HEK293 (cell line): ENCODE data around the gene HUNK.

Experiments
- CTCF ChIA-PET: fragments of 350-600 bp; formaldehyde crosslinking; extraction: SDS; loops from one replicate; lab custom pipeline; 2021; ENCODE audit warnings: antibody characterized with exemption; lab: Yijun Ruan, JAX
- POLR2A ChIA-PET: fragments of 300-600 bp; formaldehyde crosslinking; extraction: SDS; loops from one replicate; lab custom pipeline; 2020; ENCODE audit warnings: antibody characterized with exemption, inconsistent platforms; lab: Yijun Ruan, JAX
- H3K27ac ChIP-seq: fragments of 200-500 bp; sonication (Bioruptor generic); 2 replicates; pipeline ENCODE4 v1.5.1; 2014; ENCODE audit warnings: low read depth, low read length, control low read depth, inconsistent platforms; ENCODE audit errors: extremely low read depth
- H3K36me3 ChIP-seq, 2 experiments: fragments of 200-500 bp in 1 of 2; sonication (Bioruptor generic) in 1 of 2; 1 replicate in 1 of 2; 2 replicates in 1 of 2; pipeline ENCODE4 v1.5.1; 2014 to 2017; ENCODE audit warnings: inconsistent platforms in 2 of 2, low read length in 2 of 2; ENCODE audit not compliant: control insufficient read depth in 2 of 2, insufficient read depth in 1 of 2
- H3K4me1 ChIP-seq: fragments of 200-500 bp; sonication (Bioruptor generic); 2 replicates; pipeline ENCODE4 v1.5.1; 2014; ENCODE audit warnings: mild to moderate bottlenecking, low read length, inconsistent platforms; ENCODE audit not compliant: control insufficient read depth, insufficient read depth
- H3K4me3 ChIP-seq: 2 replicates; pipeline ENCODE4 v1.5.1; 2011; ENCODE audit warnings: low read depth, mild to moderate bottlenecking, control low read depth, low read length, moderate library complexity
- H3K9me3 ChIP-seq: fragments of 200-500 bp; sonication (Bioruptor generic); 2 replicates; pipeline ENCODE4 v1.5.1; 2014; ENCODE audit warnings: low read depth, low read length, inconsistent platforms; ENCODE audit not compliant: control insufficient read depth, insufficient read depth
- BCL11A ChIP-seq: fragments of 450-650 bp; formaldehyde crosslinking; IDR thresholded peaks from 2 replicates; pipeline ENCODE4 v1.5.1; 2016; ENCODE audit warnings: low read depth, missing biosample characterization, missing genetic modification characterization
- GLIS1 ChIP-seq: fragments of 450-650 bp; formaldehyde crosslinking; IDR thresholded peaks from 2 replicates; pipeline ENCODE4 v1.5.1; 2016; ENCODE audit warnings: missing biosample characterization, missing genetic modification characterization
- HOXA7 ChIP-seq: sonication (generic); formaldehyde crosslinking; IDR thresholded peaks from 2 replicates; pipeline ENCODE4 v1.8.1; 2022; ENCODE audit warnings: missing genetic modification reagents, borderline replicate concordance
- HOXC10 ChIP-seq: sonication (generic); formaldehyde crosslinking; IDR thresholded peaks from 2 replicates; pipeline ENCODE4 v1.8.1; 2023; ENCODE audit warnings: mild to moderate bottlenecking, missing genetic modification reagents
- SCRT2 ChIP-seq: fragments of 450-650 bp; formaldehyde crosslinking; IDR thresholded peaks from 2 replicates; pipeline ENCODE4 v1.5.1; 2016; ENCODE audit warnings: missing biosample characterization, missing genetic modification characterization
- TRIM28 ChIP-seq: IDR thresholded peaks from 2 replicates; pipeline ENCODE4 v1.6.1; 2011; ENCODE audit warnings: low read length, control low read depth, borderline replicate concordance
- ZFHX2 ChIP-seq: fragments of 450-650 bp; formaldehyde crosslinking; conservative IDR thresholded peaks from 2 replicates; pipeline ENCODE4 v1.5.1; 2016; ENCODE audit warnings: missing biosample characterization, missing genetic modification characterization
- ZNF155 ChIP-seq: fragments of 450-650 bp; formaldehyde crosslinking; IDR thresholded peaks from 2 replicates; pipeline ENCODE4 v1.5.1; 2016; ENCODE audit warnings: missing biosample characterization, missing genetic modification characterization
- ZNF157 ChIP-seq: fragments of 450-650 bp; formaldehyde crosslinking; IDR thresholded peaks from 2 replicates; pipeline ENCODE4 v1.5.1; 2016; ENCODE audit warnings: missing biosample characterization, missing genetic modification characterization
- ZNF175 ChIP-seq: fragments of 450-650 bp; formaldehyde crosslinking; IDR thresholded peaks from 2 replicates; pipeline ENCODE4 v1.5.1; 2016; ENCODE audit warnings: missing biosample characterization, missing genetic modification characterization
- ZNF184 ChIP-seq: fragments of 450-650 bp; IDR thresholded peaks from 2 replicates; pipeline ENCODE4 v1.5.1; 2018; ENCODE audit warnings: missing biosample characterization, mild to moderate bottlenecking, missing genetic modification characterization
- ZNF2 ChIP-seq: fragments of 450-650 bp; formaldehyde crosslinking; IDR thresholded peaks from 2 replicates; pipeline ENCODE4 v1.5.1; 2016; ENCODE audit warnings: missing biosample characterization, missing genetic modification characterization
- ZNF354C ChIP-seq: fragments of 450-650 bp; formaldehyde crosslinking; IDR thresholded peaks from 2 replicates; pipeline ENCODE4 v1.5.1; 2016; ENCODE audit warnings: missing biosample characterization, missing genetic modification characterization, low read depth, borderline replicate concordance
- ZNF555 ChIP-seq: fragments of 450-650 bp; formaldehyde crosslinking; conservative IDR thresholded peaks from 2 replicates; pipeline ENCODE4 v1.5.1; 2017; ENCODE audit warnings: missing biosample characterization, mild to moderate bottlenecking, missing genetic modification characterization, inconsistent platforms
- ZNF585B ChIP-seq: fragments of 450-650 bp; formaldehyde crosslinking; IDR thresholded peaks from 2 replicates; pipeline ENCODE4 v1.5.1; 2016; ENCODE audit warnings: missing biosample characterization, missing genetic modification characterization
- ZNF707 ChIP-seq: fragments of 450-650 bp; formaldehyde crosslinking; IDR thresholded peaks from 2 replicates; pipeline ENCODE4 v1.5.1; 2016; ENCODE audit warnings: missing biosample characterization, missing genetic modification characterization
- ZNF768 ChIP-seq: fragments of 450-650 bp; formaldehyde crosslinking; IDR thresholded peaks from 2 replicates; pipeline ENCODE4 v1.5.1; 2018; ENCODE audit warnings: missing biosample characterization, mild to moderate bottlenecking, missing genetic modification characterization
- ZNF792 ChIP-seq: fragments of 450-650 bp; formaldehyde crosslinking; IDR thresholded peaks from 2 replicates; pipeline ENCODE4 v1.5.1; 2016; ENCODE audit warnings: missing biosample characterization, missing genetic modification characterization
- ZSCAN30 ChIP-seq: fragments of 450-650 bp; IDR thresholded peaks from 2 replicates; pipeline ENCODE4 v1.5.1; 2018; ENCODE audit warnings: missing biosample characterization, mild to moderate bottlenecking, missing genetic modification characterization, moderate library complexity
- TF ChIP-seq, protein P1 (sequence below): fragments of 450-650 bp; formaldehyde crosslinking; IDR thresholded peaks from 2 replicates; pipeline ENCODE4 v1.5.1; 2017; ENCODE audit warnings: missing biosample characterization, missing genetic modification characterization
- TF ChIP-seq, protein P2 (sequence below): fragments of 450-650 bp; formaldehyde crosslinking; IDR thresholded peaks from 2 replicates; pipeline ENCODE4 v1.5.1; 2016; ENCODE audit warnings: missing biosample characterization, missing genetic modification characterization
- TF ChIP-seq, protein P3 (sequence below): fragments of 450-650 bp; formaldehyde crosslinking; conservative IDR thresholded peaks from 2 replicates; pipeline ENCODE4 v1.5.1; 2016; ENCODE audit warnings: low read depth, missing biosample characterization, missing genetic modification characterization

HUNK gene

DNA sequence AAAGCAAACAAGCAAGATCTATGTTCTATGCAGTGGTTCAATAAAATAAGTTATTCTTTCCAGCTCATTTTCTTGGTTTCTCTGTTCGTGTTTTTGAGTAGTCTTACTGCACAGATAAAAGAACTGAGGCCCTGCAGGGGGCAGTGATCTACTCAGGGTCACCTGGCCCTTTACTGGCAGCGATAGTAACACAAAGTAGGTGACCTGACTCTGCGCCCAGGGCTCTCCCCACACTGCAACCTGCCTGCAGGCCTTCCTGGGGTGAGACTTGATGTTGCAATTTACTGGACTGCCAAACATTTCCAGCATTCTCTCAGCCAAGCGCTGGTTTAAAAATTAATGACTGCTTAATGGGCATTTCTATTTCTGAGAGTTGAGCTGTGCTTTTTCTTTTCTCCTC lies 110.3 kb downstream of the HUNK start (continued):
- TF ChIP-seq, protein P1, sequence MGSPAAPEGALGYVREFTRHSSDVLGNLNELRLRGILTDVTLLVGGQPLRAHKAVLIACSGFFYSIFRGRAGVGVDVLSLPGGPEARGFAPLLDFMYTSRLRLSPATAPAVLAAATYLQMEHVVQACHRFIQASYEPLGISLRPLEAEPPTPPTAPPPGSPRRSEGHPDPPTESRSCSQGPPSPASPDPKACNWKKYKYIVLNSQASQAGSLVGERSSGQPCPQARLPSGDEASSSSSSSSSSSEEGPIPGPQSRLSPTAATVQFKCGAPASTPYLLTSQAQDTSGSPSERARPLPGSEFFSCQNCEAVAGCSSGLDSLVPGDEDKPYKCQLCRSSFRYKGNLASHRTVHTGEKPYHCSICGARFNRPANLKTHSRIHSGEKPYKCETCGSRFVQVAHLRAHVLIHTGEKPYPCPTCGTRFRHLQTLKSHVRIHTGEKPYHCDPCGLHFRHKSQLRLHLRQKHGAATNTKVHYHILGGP (tag by site-specific recombination), result no peak
- TF ChIP-seq, protein P2, sequence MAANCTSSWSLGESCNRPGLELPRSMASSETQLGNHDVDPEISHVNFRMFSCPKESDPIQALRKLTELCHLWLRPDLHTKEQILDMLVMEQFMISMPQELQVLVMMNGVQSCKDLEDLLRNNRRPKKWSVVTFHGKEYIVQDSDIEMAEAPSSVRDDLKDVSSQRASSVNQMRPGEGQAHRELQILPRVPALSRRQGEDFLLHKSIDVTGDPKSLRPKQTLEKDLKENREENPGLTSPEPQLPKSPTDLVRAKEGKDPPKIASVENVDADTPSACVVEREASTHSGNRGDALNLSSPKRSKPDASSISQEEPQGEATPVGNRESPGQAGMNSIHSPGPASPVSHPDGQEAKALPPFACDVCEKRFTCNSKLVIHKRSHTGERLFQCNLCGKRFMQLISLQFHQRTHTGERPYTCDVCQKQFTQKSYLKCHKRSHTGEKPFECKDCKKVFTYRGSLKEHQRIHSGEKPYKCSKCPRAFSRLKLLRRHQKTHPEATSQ, result no peak

DNA sequence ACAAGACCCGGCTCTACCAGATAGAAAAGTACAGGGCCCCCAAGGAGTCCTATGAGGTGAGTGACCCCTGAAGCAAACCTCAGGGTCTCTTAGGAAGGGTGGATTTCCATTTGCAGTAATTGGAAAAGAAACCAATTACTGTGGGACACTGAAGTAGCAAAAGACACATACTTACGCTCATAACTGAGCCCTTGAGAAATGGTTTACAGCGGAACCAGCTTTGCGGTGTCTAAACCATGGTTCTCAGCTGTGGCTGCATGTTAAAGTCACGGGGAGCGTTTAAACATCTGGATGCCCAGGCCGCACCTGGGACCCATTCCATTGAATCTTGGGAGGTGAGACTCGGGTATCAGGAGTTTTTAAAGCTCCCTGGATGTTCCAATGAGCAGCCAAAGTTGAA lies 110.7 kb downstream of the HUNK start:
- no peak overlapping the region for H3K27ac ChIP-seq
- ChIA-PET POLR2A (no interaction called here), CTCF (no interaction called here)
- H3K9me3 ChIP-seq, result no peaks in the 10 kb centered on the region
- H3K4me3 ChIP-seq, result no peak overlapping the region
- peaks cover 0 to 6% of the 10 kb centered on the region in 2 experiments; a peak in 2 of 3 replicates for H3K36me3 ChIP-seq
- no peaks in the 10 kb centered on the region for H3K4me1 ChIP-seq
- TF ChIP-seq HOXA7 (CRISPR knock-in tag) (no peak), ZNF155 (tag by site-specific recombination) (no peak)

DNA sequence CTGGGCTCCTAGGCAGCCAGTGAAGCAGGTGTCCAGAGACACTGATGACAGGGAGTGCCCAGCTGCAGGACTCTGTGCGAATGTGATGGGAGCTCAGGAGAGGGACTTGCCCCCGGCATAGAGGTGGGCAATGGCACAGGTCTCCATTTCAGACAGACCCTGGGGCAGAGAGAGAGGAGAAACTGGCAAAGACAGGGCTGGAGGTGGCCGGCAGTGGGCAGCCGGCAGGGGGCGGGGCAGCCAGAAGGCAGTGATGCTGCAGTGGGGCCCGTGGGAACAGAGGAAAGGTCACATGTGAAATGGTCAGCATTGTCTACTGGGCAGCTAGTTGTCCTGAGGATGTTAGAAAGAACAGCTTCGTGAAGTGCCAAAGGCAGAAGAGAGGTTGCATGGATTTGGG lies 112.6 kb downstream of the HUNK start:
- Histone ChIP-seq H3K27ac (no peak overlapping the region), H3K4me1 (no peaks in the 10 kb centered on the region), H3K36me3 (peaks cover 0 to 6% of the 10 kb centered on the region in 2 experiments; a peak in 2 of 3 replicates), H3K4me3 (no peak overlapping the region)
- ChIA-PET CTCF (no interaction called here), POLR2A (no interaction called here)
- TF ChIP-seq, protein P2, result no peak
- TF ChIP-seq BCL11A (tag by site-specific recombination) (no peak), HOXC10 (CRISPR knock-in tag) (no peak), ZNF768 (tag by site-specific recombination) (no peak), ZSCAN30 (no peak), ZFHX2 (tag by site-specific recombination) (no peak), ZNF175 (tag by site-specific recombination) (no peak), ZNF184 (tag by site-specific recombination) (no peak), TRIM28 (no peak), ZNF707 (tag by site-specific recombination) (no peak), ZNF585B (tag by site-specific recombination) (no peak), ZNF2 (tag by site-specific recombination) (no peak), ZNF792 (tag by site-specific recombination) (no peak)
- TF ChIP-seq, all 188 proteins: peak for 0
- H3K9me3 ChIP-seq, result no peaks in the 10 kb centered on the region

DNA sequence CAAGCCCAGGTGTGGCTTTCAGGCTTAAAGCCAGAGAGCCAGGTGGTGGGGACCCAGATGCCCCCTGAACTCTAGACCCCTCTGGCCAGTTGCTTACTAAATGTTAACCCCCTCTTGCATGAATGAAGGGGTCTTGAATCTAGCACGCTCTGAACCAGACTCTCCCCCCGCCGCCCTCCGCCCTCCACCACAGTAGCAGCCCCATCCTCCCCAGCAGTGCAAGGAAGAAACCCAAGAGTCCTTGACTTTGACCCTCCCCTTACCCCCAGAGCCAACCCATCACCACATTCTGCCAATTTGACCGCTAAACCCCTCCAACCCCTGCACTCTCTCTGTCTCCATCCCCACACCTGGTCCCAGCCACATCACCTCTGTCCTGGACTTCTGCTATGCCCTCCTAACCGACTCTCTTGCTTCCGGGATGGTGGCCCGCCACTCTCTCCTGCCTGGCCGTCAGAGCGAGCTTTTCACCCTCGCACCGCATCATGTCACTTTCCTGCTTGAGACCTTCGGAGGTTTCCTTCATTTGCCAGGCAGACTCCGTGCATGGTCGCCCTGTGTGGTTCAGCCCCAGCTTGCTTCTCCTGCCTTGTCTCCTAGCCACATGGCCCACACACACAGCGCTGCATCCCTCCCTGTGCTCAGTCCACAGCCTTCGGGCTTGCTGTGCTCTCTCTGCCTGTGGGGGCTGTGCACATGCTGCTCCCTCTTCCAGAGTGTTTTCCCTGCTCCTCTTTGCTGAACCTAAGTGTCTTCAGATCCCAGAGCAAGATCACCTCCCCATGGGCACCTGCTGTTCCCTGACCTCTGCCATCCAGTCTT lies 113.4 kb downstream of the HUNK start:
- Histone ChIP-seq H3K4me3 (no peak overlapping the region), H3K4me1 (no peaks in the 10 kb centered on the region), H3K27ac (no peak overlapping the region), H3K36me3 (peaks cover 0 to 6% of the 10 kb centered on the region in 2 experiments; a peak in 1 of 3 replicates), H3K9me3 (no peaks in the 10 kb centered on the region)
- ChIA-PET POLR2A (no interaction called here), CTCF (no interaction called here)
- TF ChIP-seq ZNF157 (no peak), SCRT2 (tag by site-specific recombination) (peak; percentile 66; the same call in 1 of the 2 replicates), ZNF555 (no peak), ZNF354C (tag by site-specific recombination) (no peak), GLIS1 (no peak)
- TF ChIP-seq, protein P3, sequence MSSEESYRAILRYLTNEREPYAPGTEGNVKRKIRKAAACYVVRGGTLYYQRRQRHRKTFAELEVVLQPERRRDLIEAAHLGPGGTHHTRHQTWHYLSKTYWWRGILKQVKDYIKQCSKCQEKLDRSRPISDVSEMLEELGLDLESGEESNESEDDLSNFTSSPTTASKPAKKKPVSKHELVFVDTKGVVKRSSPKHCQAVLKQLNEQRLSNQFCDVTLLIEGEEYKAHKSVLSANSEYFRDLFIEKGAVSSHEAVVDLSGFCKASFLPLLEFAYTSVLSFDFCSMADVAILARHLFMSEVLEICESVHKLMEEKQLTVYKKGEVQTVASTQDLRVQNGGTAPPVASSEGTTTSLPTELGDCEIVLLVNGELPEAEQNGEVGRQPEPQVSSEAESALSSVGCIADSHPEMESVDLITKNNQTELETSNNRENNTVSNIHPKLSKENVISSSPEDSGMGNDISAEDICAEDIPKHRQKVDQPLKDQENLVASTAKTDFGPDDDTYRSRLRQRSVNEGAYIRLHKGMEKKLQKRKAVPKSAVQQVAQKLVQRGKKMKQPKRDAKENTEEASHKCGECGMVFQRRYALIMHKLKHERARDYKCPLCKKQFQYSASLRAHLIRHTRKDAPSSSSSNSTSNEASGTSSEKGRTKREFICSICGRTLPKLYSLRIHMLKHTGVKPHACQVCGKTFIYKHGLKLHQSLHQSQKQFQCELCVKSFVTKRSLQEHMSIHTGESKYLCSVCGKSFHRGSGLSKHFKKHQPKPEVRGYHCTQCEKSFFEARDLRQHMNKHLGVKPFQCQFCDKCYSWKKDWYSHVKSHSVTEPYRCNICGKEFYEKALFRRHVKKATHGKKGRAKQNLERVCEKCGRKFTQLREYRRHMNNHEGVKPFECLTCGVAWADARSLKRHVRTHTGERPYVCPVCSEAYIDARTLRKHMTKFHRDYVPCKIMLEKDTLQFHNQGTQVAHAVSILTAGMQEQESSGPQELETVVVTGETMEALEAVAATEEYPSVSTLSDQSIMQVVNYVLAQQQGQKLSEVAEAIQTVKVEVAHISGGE (tag by site-specific recombination), result no peak
